KMS-11 (cell line): ENCODE measurements around the gene CCL21.
"Not testable (repeated sequence)": the region's sequence is repeated elsewhere in the genome, so short reads cannot be mapped to it uniquely, and the experiment has no call there.

ENCODE experiments used
- H2AFZ ChIP-seq: fragments of 200-600 bp; sonication (generic); 2 replicates; pipeline ENCODE4 v1.6.1; 2016; ENCODE audit warnings: antibody characterized with exemption, mixed run types, low read depth
- H3K27ac ChIP-seq: fragments of 200-600 bp; sonication (generic); 2 replicates; pipeline ENCODE4 v1.6.1; 2016; ENCODE audit warnings: mild to moderate bottlenecking, mixed run types
- H3K27me3 ChIP-seq: fragments of 200-600 bp; sonication (generic); 2 replicates; pipeline ENCODE4 v1.6.1; 2017; ENCODE audit warnings: mild to moderate bottlenecking, low read depth, mixed run types, moderate library complexity; ENCODE audit not compliant: insufficient read depth
- H3K36me3 ChIP-seq: fragments of 200-600 bp; sonication (generic); 2 replicates; pipeline ENCODE4 v1.6.1; 2017; ENCODE audit warnings: mild to moderate bottlenecking, mixed run types; ENCODE audit not compliant: insufficient read depth
- H3K4me1 ChIP-seq: fragments of 200-600 bp; sonication (generic); 2 replicates; pipeline ENCODE4 v1.6.1; 2016; ENCODE audit warnings: mild to moderate bottlenecking, low read depth, mixed run types; ENCODE audit not compliant: poor library complexity, severe bottlenecking
- H3K4me2 ChIP-seq: fragments of 200-600 bp; sonication (generic); 2 replicates; pipeline ENCODE4 v1.7.0; 2016; ENCODE audit warnings: mild to moderate bottlenecking, mixed run types
- H3K4me3 ChIP-seq: fragments of 200-600 bp; sonication (generic); IDR thresholded peaks from 2 replicates; pipeline ENCODE4 v1.6.1; 2017; ENCODE audit warnings: low read depth, low read length, mixed read lengths; ENCODE audit not compliant: insufficient read depth
- H3K79me2 ChIP-seq: fragments of 200-600 bp; sonication (generic); 2 replicates; pipeline ENCODE4 v1.6.1; 2016; ENCODE audit warnings: low read depth, mixed run types; ENCODE audit not compliant: insufficient read depth
- H3K9ac ChIP-seq: fragments of 200-600 bp; sonication (generic); 2 replicates; pipeline ENCODE4 v1.6.1; 2016; ENCODE audit warnings: mild to moderate bottlenecking, mixed run types
- H4K20me1 ChIP-seq: fragments of 200-600 bp; sonication (generic); 2 replicates; pipeline ENCODE4 v1.6.1; 2016; ENCODE audit warnings: mild to moderate bottlenecking, mixed run types; ENCODE audit not compliant: insufficient read depth
- CTCF ChIP-seq: fragments of 200-600 bp; sonication (generic); conservative IDR thresholded peaks from 2 replicates; pipeline ENCODE4 v1.6.1; 2017; ENCODE audit warnings: low read depth, mild to moderate bottlenecking, antibody characterized with exemption, low read length, moderate library complexity, mixed read lengths

The CCL21 gene

GRCh38 chr9:34734720-34735119, 24.8 kb upstream of the CCL21 start:
- TF ChIP-seq CTCF: no peak
- Histone ChIP-seq H4K20me1 (no peaks in the 10 kb centered on the region), H3K36me3 (no peaks in the 10 kb centered on the region), H3K27ac (no peak overlapping the region), H3K4me3 (no peak overlapping the region), H3K9ac (no peak overlapping the region), H3K4me2 (no peak overlapping the region), H3K79me2 (no peaks in the 10 kb centered on the region), H3K27me3 (no peaks in the 10 kb centered on the region), H2AFZ (no peak overlapping the region), H3K4me1 (no peaks in the 10 kb centered on the region)

- Histone ChIP-seq H3K27ac (no peak overlapping the region), H3K9ac (no peak overlapping the region), H3K4me2 (no peak overlapping the region), H2AFZ (no peak overlapping the region), H3K27me3 (no peaks in the 10 kb centered on the region), H3K36me3 (no peaks in the 10 kb centered on the region), H4K20me1 (no peaks in the 10 kb centered on the region), H3K4me3 (no peak overlapping the region), H3K4me1 (no peaks in the 10 kb centered on the region), H3K79me2 (no peaks in the 10 kb centered on the region)
- no peak for TF ChIP-seq CTCF
Observed at GRCh38 chr9:34732886-34733285, 22.9 kb upstream of the CCL21 start.

- H3K79me2 ChIP-seq: no peaks in the 10 kb centered on the region
- no peak overlapping the region for H2AFZ ChIP-seq
- TF ChIP-seq CTCF: no peak
- no peaks in the 10 kb centered on the region for H3K27me3 ChIP-seq
- H3K9ac ChIP-seq: no peak overlapping the region
- H4K20me1 ChIP-seq: no peaks in the 10 kb centered on the region
- H3K4me3 ChIP-seq: no peak overlapping the region
- no peaks in the 10 kb centered on the region for H3K36me3 ChIP-seq
- H3K4me1 ChIP-seq: no peaks in the 10 kb centered on the region
- H3K4me2 ChIP-seq: no peak overlapping the region
- H3K27ac ChIP-seq: no peak overlapping the region
Observed at GRCh38 chr9:34732478-34732877, 22.5 kb upstream of the CCL21 start.

GRCh38 chr9:34723141-34723540, 13.2 kb upstream of the CCL21 start:
- H3K4me1 ChIP-seq: no peaks in the 10 kb centered on the region
- TF ChIP-seq CTCF: no peak
- no peak overlapping the region for H3K27ac ChIP-seq
- H2AFZ ChIP-seq: no peak overlapping the region
- H3K4me3 ChIP-seq: no peak overlapping the region
- H3K27me3 ChIP-seq: no peaks in the 10 kb centered on the region
- no peaks in the 10 kb centered on the region for H3K79me2 ChIP-seq
- no peak overlapping the region for H3K9ac ChIP-seq
- H3K36me3 ChIP-seq: no peaks in the 10 kb centered on the region
- no peaks in the 10 kb centered on the region for H4K20me1 ChIP-seq
- H3K4me2 ChIP-seq: no peak overlapping the region

- not testable (repeated sequence) for H2AFZ ChIP-seq, H4K20me1 ChIP-seq, H3K4me2 ChIP-seq, H3K4me1 ChIP-seq, H3K27me3 ChIP-seq, H3K9ac ChIP-seq, H3K36me3 ChIP-seq, H3K27ac ChIP-seq, H3K4me3 ChIP-seq, H3K79me2 ChIP-seq
Observed at GRCh38 chr9:34719769-34720025, 9.8 kb upstream of the CCL21 start.
